KOPT-K1 (cell line): ENCODE measurements around the gene ADGRA1.

Experiments used
- H3K27ac ChIP-seq: fragments of 200-600 bp; sonication (generic); 2 replicates; pipeline ENCODE4 v1.5.1; 2016; ENCODE audit warnings: antibody characterized with exemption, mild to moderate bottlenecking, low read depth, low read length; ENCODE audit not compliant: poor library complexity, severe bottlenecking
- H3K36me3 ChIP-seq: fragments of 200-600 bp; sonication (generic); 2 replicates; pipeline ENCODE4 v1.5.1; 2017; ENCODE audit warnings: antibody characterized with exemption, mild to moderate bottlenecking, low read length, moderate library complexity; ENCODE audit not compliant: insufficient read depth
- H3K9me3 ChIP-seq: fragments of 200-600 bp; sonication (generic); 2 replicates; pipeline ENCODE4 v1.5.1; 2017; ENCODE audit warnings: antibody characterized with exemption, low read length, mild to moderate bottlenecking; ENCODE audit not compliant: insufficient read depth, poor library complexity, severe bottlenecking

ADGRA1 gene

DNA sequence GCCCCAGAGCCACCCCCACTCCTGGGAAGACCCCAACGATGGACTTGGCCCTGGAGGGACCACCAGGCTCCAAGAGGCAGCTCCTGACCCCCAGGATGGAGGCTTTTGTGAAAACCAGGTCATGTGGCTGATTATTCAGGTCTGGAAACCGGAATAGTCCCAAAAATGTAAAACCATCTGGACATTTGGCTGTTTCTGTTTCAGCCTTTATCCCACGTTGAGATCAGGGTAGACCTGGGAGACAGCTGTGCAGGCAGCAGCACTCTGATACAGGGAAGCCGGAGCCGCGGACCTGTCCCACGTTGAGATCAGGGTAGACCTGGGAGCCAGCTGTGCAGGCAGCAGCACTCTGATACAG lies 7.1 kb upstream of the ADGRA1 start:
- Histone ChIP-seq H3K27ac (no peak overlapping the region), H3K36me3 (no peaks in the 10 kb centered on the region), H3K9me3 (no peaks in the 10 kb centered on the region)

DNA sequence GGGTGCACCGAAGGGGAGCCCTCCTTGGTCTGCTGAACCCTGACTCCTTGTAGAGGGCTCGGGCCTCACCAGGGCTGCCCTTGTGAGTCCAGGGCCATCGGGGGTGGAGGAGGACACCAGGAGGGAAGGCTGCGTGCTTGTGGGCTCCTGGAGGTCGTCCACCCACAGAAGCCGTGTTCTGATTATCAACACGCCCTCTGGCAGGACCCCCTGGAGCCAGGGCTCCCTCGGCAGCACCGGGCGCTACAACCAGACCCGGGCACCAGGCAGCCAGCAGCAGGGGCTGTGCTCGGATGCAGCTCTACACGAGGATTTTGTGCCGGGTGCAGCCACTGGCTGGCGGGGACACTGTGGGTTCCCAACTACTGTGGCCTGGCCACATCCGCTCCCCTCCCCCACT lies 6.1 kb upstream of the ADGRA1 start:
- Histone ChIP-seq H3K27ac (no peak overlapping the region), H3K9me3 (no peaks in the 10 kb centered on the region), H3K36me3 (no peaks in the 10 kb centered on the region)

DNA sequence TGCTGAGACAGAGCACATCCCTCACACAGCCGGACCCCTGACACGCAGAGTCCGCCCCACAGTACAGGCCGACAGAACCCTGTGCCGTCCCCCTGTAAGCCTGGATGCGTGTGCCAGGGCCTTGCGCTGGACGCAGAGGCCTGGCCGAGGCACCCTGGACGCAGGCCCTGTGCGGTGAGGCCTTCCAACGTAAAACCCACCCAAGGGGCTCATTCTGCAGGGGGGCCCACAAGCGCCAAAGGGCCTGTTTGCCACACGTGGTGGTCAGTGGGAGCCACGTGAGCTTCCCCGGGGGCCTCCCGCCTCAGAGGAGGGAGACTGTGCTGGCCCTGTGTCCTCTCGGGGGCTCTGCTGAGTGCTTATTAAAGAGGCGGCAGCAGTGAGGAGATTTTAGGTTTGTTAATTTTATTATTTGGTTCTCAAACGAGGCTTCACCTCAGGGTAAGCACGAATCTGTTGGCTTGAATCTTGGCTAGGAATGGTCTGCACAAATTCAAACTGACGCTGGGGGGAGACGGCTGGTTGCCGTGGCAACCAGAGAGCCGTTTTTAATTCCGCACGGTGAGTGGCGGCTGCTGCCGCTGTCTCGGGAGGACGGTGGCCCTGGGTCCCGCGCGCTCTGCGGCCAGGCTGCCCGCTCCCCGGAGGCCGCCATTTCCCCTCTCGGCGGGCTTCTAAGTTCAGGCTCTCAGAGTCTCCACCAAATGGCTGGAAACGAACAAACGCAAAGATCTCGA lies 4.9 kb upstream of the ADGRA1 start:
- H3K36me3 ChIP-seq, result no peaks in the 10 kb centered on the region

DNA sequence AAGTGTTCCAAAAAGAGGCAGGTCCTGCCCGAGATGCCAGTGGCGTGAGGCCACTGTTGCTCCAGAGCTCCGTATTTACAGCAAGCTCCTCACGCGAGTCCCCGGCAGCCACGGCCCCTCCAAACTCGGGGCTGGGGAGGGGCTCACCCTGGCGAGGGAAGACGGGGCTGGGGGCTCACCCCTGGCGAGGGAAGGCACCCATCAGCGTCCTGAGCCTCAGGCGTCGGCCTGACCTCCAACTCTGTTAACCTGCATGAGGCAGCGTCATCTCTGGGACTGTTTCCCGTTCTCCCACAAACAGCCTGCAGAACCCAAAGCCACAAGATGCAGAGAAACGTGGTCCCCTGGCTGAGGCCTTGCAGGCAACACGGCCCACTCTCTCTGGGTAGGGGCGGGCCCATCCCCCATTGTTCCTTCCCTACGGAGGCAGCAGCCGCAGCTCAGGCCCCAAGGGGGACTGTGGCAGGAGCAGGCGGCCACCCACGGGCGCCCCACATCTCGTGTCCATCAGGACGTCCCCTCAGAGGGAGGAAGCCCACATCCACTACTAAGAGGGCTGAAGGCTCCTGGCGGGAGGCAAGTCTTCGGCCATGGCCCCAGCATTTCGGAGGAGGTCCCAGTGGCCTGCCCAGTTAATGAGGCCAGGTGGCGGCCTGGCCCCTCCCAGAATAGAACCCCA lies 4.2 kb upstream of the ADGRA1 start:
- no peaks in the 10 kb centered on the region for H3K9me3 ChIP-seq
- no peak overlapping the region for H3K27ac ChIP-seq

More for the DNA sequence above, 4.9 kb upstream of the ADGRA1 start:
- no peaks in the 10 kb centered on the region for H3K9me3 ChIP-seq
- no peak overlapping the region for H3K27ac ChIP-seq

DNA sequence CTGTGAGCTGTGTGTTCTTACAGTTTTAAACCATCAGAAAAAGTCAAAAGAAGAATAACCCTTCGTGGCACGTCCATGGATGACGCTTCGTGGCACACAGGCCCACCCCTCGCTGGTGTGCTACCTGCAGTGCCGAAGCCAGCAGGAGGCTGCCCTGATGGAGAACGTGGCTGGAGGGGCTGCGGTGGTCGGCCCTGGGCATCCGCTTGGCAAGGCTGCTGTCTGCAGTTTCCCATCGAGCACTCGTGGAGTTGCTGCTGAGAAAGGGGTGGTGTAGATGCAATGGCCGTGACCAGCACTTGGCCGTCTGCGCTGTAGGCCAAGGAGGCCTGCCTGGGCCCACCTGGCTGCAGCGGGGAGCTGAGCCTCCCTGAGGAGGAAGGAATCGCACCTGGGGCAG lies 3.2 kb upstream of the ADGRA1 start:
- H3K9me3 ChIP-seq, result no peaks in the 10 kb centered on the region
- no peaks in the 10 kb centered on the region for H3K36me3 ChIP-seq
- no peak overlapping the region for H3K27ac ChIP-seq

More for the DNA sequence above, 4.2 kb upstream of the ADGRA1 start:
- no peaks in the 10 kb centered on the region for H3K36me3 ChIP-seq

DNA sequence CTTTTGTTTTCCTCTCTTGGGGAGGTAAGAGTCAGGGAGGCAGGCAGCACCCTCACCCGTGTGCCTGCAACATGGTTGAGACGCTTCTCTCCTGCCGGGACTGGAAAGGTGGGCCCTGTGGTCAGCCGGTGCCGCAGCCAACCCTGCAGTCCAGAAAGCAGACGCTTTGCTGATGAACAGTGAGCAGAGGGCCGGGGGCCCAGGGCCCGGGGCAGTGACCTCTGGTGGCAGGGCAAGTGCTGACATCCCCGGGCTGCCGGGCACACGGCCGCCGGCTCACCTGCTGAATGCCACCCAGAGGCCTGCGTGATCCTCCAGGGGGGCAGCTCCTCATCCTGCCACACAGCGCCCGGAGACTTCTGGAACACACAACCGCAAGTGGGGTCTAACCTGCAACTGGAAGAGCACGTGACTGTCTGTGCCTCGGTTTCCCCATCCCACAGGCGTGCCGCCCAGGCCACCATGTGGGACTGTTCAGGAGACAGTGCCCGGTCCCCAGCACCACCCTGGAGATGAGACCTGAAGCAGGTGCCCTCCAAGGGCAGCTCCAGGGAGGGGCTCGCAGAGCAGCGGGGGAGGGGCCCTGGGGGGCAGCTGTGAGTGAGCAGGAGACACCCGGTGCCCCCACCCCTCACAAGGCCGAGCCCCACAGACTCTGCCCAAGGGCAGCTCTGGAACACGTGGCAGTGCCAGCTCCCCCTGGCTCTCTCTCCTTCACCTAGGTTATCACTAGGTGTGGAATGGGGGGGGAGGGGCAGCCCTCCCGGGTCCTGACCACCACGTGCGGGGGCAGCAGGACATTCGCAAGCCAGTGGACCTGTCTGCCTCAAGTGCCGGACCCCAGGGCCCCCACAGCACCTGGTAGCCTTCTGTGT lies 2.2 kb upstream of the ADGRA1 start:
- no peaks in the 10 kb centered on the region for H3K36me3 ChIP-seq
- H3K27ac ChIP-seq, result no peak overlapping the region
- H3K9me3 ChIP-seq, result no peaks in the 10 kb centered on the region

DNA sequence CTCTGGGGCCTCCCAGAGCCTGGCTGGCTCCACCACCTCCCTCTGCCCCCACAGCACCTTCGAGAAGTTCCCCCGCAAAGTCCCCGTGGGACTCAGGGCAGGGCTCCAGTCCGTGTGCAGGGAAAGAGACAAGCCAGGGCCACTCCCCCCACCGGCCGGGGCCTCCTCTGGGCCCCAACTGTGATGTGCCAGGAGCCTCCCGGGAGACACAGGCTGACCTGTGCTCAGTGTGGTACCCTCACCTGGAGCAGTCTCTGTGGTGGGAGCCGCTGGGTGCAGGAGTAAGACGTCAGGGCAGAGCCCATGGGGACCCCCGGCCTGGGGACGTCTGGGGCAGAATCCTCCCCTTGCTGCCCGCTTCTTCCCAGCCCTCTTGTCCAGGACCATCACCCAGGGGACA lies 1.5 kb upstream of the ADGRA1 start:
- no peaks in the 10 kb centered on the region for H3K9me3 ChIP-seq
- no peaks in the 10 kb centered on the region for H3K36me3 ChIP-seq
- no peak overlapping the region for H3K27ac ChIP-seq

DNA sequence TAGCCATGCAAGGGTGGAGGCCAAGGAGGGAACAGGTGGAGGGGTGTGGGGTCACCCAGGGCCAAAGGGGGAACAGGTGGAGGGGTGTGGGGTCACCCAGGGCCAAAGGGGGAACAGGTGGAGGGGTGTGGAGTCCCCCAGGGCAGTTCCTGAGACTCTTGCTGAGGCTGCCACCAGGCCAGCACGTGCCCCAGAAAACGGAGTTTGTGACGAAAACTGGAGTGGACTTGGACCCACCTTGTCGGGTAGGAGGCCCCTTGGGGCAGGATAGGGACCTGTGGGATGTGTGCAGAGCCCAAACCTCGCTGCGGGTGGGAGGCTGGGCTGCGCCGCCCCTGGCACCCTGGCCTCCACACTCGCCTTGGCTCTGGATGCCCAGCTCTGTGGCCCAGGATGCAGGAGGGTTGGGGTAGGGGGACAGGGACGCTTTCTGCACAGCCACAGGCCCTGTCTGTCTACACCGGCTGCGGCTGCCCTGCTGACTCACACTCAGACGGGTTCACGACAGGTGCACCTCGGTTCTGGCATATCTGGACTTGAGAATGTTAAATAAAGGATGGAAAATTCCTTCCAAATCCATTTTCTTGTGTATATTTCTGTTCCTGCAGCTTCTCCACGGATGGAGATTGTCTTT lies 562 bp upstream of the ADGRA1 start:
- no peaks in the 10 kb centered on the region for H3K36me3 ChIP-seq
- no peak overlapping the region for H3K27ac ChIP-seq
- no peaks in the 10 kb centered on the region for H3K9me3 ChIP-seq

DNA sequence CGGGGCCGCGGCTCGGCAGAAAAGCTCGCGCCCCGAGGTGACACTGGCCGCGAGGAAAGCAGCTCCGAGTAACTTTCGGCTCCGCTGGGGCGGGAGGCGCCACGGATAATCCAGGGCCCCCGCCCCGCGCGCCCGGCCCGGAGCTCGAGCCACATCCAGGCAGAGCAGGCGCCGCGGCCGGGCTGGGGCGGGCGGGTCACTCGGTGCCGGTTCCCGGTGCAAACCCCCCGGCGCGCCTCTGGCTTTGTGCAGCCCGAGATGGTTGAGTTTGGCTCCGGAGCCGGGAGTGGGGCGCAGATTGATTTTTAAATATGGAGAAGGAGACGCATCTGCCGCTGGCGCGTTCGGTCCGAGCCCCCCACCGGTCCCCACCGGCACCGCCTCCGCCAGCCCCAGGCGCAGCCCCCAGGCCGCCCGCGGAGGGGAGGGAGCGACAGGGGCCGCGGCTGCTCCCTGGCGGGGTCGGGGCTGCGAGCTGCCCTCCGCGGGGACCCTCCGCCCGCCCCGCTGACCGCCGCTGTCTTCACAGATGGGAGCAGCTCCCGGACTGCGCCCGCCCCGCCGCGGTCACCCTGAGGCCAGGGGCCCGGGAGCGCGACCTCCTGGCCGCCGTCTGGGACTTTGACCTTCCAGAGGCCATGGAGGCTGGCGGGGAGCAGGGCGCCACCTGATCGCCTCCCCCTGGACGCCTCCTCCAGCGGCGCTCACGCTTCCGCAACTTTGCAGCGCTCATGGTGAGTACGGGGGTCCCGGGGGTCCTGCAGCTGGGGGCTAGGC lies 643 bp downstream of the ADGRA1 start:
- Histone ChIP-seq H3K36me3 (no peaks in the 10 kb centered on the region), H3K27ac (no peak overlapping the region)

DNA sequence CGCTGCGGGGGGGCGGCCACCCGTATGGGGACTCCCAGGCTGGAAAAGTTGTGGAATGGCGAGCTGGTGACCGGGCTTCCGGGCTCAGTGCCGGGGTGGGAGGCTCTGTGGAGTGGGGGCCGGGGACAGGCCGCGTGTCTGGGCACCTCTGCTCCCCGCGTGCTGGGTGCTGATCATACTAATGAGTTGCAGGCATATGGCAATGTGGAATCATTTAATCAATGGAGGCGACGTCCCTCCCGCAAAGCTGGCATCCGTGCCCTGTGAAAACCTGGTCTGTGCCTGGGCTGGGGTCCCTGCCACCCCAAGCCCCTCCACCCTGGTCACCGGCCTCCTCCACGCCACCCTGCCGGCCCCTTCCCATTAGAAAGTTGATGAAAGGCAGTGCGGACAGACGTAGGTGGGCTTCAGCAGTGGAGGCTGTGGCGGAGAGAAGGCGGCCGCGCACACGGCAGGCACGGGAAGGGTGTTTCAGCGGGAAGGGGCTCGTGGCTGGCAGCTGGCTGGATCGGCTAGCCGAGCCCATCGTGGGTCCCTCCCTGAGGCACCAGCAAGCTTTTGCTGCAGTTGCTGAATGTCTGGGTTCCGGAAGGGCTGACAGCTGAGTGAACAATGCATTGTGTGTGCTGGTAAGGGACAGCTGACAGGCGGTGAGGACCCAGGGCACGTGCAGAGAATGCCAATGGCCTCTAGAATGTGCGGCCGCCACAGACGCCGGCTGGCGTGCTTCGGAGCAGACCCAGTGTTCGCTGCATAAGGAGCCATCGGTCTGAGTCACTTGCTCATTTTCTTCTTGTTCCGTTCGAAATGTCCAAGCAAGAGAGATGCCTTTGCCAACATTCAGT lies 1.5 kb downstream of the ADGRA1 start:
- Histone ChIP-seq H3K9me3 (no peaks in the 10 kb centered on the region), H3K27ac (no peak overlapping the region)

More for the DNA sequence above, 643 bp downstream of the ADGRA1 start:
- H3K9me3 ChIP-seq, result no peaks in the 10 kb centered on the region

DNA sequence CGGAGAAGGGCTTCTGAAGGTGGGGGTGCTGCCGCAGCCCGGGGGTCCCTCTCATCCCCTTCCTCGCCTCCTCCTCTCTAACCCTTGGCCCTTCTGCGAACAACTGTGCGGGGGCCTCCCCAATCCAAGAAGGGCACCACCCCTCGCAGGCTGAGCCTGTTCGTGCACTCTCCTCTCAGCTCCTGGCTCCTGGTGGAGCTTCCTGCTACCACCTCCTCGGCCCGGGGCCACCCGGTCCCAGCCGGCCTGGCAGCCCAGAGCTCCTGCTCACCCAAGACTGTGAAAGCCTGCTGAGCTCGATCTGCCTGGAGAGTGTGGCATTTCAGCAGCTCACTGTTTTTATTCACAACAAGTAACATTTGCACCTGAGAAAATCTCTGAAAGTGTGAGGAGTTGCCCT lies 2.4 kb downstream of the ADGRA1 start:
- H3K9me3 ChIP-seq, result no peaks in the 10 kb centered on the region
- H3K27ac ChIP-seq, result no peak overlapping the region
- H3K36me3 ChIP-seq, result no peaks in the 10 kb centered on the region

More for the DNA sequence above, 1.5 kb downstream of the ADGRA1 start:
- no peaks in the 10 kb centered on the region for H3K36me3 ChIP-seq

DNA sequence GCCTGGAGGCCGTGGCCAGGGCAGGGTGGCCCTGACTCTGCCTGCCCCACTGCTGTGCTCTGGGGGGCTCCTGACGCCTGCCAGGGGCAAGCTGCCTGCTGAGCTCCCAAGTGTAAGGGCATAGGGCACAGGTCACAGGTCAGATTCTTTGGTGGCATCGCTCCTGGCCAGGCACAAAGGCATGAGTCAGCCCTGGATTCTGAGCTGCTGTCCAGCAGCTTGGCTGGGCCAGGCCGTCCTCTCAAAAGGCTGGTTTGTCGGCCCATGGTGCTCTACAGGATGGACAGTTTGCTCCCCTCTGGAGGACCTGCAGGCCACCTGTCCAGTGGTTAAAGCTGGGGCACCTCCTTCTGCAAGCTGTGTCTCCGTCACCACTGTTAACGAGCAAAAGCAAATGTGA lies 2.9 kb downstream of the ADGRA1 start:
- H3K36me3 ChIP-seq, result no peaks in the 10 kb centered on the region
- H3K9me3 ChIP-seq, result no peaks in the 10 kb centered on the region
- H3K27ac ChIP-seq, result no peak overlapping the region

DNA sequence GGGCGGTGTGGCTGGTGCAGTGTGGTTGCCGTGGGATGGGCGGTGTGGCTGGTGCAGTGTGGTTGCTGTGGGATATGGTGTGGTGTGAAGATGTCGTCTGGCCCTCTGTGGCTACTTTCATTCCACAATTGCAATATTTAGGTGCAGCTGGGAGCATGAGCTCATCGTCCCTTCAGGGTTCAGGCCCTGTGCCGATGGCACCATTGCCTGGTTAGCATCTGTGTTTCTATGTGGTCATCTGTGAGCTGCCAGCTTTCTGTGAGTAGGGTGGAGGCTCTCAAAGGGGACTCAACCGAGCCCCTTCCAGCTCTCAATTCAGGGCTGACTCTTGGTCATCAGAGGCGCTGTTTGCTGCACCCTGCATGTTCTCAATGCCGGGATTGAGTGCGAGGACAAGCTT lies 3.6 kb downstream of the ADGRA1 start:
- Histone ChIP-seq H3K36me3 (no peaks in the 10 kb centered on the region), H3K27ac (no peak overlapping the region), H3K9me3 (no peaks in the 10 kb centered on the region)

DNA sequence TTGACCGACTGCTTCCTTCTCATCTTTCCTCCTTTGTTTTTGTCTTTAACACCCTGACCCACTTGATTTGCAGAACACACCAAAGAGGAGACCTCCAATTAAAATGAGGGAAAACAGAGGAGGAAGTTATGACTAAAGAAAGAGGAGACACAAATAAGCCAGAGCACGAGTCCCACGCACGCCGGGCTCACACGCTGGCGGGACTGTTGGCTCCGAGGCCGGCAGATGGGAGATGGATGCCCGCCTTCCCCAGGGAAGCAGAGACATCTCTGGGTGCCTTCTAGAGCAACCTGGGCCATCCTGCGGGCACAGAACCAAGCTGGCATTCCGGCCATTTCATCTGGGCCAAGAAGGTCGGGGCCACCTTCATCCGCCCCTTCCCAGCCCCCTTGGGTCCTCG lies 5.6 kb downstream of the ADGRA1 start:
- H3K36me3 ChIP-seq, result no peaks in the 10 kb centered on the region
- H3K9me3 ChIP-seq, result no peaks in the 10 kb centered on the region
- H3K27ac ChIP-seq, result no peak overlapping the region
